Measurements from ENCODE around the gene NUDT16L1.
A peak's percentile ranks its signal among the peaks of the same experiment; 100 is the strongest.

Gene NUDT16L1

DNA sequence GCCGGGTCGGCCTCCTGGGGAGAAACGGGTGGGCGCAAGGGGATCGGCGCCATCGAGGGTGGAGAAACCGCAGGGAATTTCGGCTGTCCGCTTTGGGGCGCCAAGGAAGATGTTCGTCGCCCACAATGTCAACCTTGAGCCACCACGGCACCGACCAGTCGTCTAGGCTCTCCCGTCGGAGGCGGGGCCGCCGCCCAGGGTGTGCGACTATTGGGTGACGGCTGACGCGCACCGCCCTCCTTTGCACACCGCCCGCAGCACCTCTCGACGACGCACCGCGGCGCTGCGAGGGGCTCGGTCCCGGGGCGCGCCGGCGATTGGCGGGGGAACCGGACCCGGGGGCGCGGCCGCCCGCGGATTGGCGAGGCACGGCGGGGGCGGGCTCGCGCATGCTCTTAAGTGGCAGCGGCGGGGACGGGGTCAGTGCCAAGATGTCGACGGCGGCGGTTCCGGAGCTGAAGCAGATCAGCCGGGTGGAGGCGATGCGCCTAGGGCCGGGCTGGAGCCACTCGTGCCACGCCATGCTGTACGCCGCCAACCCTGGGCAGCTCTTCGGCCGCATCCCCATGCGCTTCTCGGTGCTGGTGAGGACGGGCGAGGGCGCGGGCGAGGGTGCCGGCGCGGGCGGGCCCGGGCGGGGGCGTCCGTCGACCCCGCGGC, at the start of gene NUDT16L1:
Gene NUDT16L1, plus strand, starts transcription at position 267 of the 660 bp plus-strand sequence. Its CDS starts 165 bp downstream, at position 432.
- DNase-seq = peak; percentile 98

DNA sequence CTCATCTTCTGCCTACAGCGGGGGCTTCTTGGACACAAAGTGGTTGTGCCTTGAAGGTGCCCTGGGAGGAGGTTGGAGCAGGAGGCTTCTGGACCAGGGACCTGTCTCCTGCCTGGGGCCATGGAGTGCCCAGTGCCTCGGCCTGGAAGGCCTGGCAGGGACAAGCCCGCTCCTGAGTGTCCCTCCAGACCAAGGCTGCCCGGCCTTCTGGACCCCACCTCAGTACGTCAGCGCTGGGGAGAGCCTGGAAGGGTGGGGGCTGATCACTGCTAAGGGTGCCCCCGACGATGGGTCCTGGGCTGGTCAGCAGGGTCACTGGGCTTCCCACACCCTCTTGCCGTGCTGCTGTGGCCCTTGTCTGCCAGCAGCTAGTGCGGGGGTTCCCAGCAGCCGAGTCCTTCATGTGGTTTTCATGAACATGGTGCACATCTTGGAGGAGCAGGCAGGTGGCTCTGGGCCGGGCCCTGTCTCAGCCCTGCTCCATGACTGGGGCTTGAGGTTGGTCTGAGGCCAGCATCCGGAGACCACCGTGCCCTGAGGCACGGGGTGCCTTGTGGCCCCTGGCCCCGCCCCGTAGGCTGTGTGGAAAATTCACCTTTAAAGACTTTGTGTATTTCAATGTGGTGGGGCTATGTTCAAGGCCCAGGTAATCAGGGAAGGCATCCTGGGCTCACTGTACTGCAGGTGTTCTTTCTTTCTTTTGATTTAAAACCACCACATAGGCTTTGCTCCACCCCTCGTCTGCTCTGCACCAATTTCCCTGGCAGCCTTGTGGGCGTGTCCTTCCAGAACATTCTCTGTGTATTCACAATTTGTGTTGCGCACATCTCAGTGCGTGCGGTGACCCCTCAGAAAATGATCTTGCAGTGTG, 46.4 kb upstream of the NUDT16L1 start:
- DNase-seq = no peak

DNA sequence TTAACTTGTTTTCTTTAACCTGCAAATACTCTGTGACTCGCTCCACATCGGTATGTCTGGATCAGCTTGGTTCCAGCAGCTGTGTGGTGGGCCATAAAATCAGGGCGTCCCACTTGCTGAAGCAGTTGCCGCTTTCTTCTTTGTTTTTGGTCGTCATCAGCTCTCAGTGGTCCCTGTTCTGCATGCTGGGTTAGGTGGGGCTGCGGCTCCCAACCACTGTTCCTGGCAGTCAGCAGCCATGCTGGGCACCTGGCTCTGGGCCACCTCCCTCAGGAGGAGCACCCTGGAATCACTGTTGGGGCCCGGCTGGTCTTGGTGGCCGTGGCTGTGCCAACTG, 45.8 kb upstream of the NUDT16L1 start:
- no peak for DNase-seq

DNA sequence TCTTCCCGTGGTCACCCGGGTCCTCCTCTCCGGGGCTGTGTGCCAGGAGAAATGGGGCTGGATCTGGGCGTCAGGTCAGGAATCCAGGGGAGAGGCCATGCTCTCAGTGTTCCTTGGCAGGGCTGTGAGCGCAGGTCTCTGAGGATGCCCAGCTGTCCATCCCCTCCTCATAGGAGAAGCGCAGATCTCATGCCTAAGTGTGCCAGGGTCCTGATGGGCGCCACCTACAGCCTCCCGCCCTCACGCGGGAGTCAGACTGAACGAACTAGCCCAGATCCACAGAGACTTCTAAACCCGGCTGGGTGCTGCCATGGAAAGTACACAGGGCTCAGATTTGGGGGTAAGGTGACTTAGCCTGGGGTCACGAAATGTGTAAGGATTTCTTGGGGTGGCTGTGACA, 44.4 kb upstream of the NUDT16L1 start:
- DNase-seq = no peak

- no peak for DNase-seq
Measured at GRCh38 chr16:4649744-4650442, 43.5 kb upstream of the NUDT16L1 start.

DNA sequence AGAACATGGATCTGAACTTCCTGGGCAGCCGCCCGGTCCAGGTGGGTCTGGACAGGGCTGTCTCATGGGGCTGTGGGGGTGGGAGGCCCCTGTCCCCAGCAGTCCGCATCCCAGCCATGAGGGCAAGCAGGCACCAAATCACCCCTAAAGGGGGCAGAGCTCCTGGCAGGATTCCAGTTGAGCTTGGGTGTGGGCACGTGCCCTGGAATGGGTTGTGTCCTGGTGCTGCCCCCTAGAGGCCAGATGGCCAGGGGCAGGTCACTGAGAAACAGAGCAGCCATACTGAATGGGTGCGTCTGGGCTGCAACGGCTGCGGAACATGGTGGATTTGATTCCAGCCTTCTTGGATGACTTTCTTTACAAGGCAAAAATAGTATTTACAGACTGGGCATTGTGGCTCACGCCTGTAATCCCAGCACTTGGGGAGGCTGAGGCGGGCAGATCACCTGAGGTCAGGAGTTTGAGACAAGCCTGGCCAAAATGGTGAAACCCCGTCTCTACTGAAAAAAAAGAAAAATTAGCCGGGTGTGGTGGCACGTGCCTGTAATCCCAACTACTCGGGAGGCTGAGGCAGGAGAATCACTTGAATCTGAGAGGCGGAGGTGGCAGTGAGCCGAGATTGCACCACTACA, 42.8 kb upstream of the NUDT16L1 start:
- peak; percentile 78 for DNase-seq

DNA sequence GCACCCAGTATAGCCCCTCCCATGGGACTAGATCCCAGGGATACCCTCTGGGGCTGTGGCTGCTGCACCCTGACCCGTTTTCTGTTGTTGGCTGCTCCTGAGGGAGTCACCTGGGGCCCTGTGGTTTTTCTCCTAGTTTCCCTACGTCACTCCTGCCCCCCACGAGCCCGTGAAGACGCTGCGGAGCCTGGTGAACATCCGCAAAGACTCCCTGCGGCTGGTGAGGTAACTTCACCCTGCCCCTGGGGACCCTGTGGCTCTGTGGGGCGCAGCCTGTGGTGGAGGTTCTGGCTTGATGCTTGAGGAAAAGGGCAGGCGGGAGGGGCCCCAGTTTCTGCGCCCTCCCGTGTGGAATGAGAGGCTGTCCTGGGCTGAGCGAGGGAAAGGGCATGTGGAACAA, 41.5 kb upstream of the NUDT16L1 start:
- DNase-seq = no peak

GRCh38 chr16:4652561-4652960, 40.8 kb upstream of the NUDT16L1 start:
- DNase-seq = no peak

DNA sequence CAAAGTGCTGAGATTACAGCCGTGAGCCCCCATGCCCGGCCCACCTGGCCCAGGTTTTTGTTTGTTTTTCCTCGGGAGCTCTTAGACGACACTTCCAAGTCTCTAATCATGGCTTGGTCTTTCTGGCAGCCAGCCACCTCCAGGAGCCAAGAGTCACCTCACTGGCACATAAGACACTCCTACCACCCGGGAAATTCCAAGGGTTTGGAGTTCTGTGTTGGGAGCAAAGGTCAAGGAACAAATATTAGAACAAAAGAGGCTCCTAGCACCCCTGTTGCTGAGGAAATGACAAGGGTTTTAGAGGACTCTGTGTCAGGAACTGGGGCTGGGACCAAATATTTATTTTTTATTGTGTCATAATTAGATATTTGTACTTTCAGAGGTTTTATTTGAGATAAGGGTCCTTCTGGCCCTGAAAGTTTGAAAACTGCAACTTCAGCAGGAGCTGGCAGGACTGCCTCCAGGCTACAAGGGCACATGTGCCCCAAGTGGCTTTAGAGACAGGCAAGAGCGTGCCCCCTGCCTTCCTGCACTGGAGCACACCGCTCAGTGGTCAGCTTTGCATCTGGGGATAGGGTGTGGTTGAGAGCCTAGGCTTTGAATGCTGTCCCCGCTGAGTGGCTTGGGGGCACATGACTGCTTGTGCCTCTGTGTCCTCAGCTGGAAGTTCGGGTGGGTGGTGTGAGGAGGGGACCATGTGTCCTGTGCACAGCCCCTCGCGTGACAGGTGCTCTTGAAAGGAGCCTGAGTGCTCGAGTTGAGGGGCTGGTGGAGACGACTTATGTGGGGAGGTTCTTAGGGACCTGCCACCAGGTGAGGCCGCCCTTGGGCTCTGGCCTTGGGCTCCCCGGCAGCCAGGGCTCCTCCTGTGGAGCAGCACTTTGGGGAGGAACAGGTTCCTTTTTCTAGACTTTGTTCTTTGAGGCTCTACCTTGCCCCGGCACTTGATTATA, 39.1 kb upstream of the NUDT16L1 start:
- no peak for DNase-seq

DNA sequence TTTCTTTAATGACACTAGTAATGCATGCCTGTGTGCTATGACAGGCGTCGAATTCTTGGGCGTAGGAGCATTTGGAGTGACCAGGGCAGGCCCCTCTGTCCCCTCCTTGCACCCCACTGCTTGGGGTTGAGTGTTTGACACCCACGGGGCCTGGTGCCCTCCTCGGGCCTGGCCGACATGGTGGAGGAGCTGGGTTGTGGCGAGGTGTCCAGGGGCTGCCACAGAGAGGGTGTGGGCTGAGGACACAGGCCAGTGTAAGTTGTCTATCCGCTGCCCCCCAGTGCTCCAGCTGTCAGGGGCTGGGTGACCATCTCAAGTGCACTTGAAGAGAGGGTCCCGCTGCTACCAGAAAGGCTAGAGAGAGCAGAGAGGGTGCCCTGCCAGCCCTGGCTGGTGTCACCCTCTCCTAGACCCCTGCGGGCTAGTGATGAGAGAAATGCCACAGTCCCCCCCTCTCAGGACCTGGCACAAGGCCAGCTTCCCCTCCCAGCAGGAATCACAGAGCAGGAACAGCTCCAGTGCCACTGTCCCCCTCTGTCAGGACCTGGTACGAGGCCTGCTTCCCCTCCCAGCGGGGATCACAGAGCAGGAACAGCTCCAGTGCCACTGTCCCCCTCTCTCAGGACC, 38.3 kb upstream of the NUDT16L1 start:
- DNase-seq = no peak

DNA sequence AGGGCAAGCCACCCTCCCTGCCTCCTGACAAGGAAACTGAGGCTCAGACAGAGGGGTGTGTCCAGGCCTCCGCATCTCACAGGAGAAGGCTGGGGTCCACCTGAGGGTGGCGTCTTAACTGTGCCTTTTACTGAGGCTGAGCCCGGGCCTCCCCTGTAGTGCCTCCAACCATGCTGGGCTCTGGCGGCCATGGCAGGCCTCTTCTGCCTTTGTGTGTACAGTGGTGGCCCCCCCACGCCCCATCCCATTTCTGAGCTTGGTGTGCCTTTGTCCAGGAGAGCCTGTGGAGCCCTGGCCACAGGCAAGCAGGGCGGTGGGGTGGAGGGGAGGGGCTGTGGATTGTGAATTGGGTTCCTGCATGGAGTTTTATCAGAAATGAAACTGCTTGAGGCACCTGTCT, 37.6 kb upstream of the NUDT16L1 start:
- no peak for DNase-seq

GRCh38 chr16:4656221-4656620, 37.1 kb upstream of the NUDT16L1 start:
- DNase-seq = no peak

DNA sequence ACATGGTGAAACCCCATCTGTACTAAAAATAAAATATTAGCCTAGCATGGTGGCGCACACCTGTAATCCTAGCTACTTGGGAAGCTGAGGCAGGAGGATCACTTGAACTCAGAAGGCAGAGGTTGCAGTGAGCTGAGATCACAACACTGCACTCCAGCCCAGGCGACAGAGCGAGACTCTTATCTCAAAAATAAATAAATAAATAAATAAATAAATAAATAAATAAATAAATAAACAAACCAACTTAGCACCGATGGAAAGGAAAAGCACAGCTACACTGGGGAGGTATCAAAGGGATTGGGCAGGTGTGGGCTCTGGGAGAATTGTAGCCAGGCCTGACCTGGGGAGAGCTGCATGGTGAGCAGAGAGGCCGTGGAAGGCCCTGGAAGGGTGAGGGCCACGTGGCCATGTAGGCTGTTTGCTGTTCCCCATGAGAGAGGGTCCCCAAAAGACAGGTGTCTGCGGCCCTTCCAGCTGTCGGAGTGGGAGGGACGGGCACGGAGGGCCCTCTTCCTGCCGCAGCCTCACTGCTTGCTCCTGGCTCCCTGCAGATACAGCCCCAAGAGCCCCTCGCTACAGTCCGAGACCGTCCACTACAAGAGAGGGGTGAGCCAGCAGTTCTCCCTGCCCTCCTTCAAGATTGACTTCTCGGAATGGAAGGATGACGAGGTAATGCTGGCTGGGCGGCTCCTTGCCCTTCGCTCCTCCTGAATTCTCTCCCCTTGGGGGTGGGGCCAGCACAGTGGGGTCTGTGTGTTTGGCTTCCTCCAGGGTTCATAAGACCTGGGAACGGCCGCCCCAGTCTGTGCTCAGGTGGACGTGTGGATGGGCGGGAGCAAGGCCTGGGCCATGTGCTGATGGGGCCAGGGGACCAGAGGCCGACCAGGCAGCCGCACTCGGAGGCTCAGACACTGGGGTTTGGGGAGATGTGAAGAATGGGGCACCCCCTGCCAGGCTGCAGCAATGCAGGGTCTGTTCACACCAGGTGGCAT, 36.4 kb upstream of the NUDT16L1 start:
- DNase-seq = no peak

DNA sequence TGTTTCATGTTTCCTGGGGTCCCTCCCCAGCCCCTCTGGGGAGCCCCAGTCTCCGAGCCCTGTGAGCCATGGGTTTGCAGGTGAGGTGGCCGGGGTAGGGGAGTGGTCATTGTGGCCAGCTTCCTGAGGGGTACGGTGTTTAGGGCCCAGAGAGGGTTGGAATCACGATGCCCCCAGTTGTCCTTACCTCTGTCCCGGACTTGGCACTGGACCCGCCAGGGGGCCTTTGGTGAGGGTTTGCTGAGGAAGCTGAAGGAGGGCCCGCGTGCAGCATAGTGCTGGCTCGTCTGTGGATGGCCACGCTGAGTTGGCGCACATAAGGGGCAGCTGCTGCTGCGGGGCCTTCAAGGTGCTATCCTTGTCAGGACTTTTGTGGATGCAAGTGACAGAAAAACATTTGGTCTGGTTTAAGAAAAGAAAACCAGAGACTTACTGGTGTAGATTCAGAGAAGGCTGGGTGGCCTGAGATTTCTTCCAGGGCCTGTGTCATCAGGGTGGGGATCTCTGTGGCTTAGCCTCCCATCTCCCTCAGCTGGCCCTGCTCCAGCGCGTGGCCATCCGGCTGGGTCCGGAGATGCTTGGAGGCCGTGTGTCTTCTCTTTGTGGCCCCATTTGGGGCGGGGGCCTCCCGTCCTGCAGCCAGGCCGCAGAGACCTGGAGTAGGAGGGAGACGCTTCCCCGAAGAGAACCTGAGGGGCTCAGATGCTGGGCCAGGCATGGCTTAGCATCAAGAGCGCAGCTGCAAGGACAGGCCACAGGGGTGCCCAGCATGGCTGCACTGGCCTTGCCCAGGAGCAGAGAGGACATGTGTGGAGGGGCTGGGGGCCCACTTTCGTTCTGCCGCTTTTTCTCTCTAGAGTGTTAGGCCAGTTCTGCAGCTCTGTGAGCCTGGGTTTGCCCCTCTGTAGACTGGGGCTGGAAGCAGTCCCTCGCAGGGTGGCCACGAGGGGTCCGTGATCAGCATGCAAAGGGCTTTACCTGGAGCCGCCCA, 33.7 kb upstream of the NUDT16L1 start:
- no peak for DNase-seq

- DNase-seq = peak; percentile 70
Measured at GRCh38 chr16:4660454-4661007, 32.8 kb upstream of the NUDT16L1 start.

GRCh38 chr16:4661661-4662060, 31.7 kb upstream of the NUDT16L1 start:
- no peak for DNase-seq

- no peak for DNase-seq
Measured at GRCh38 chr16:4663465-4663776, 29.9 kb upstream of the NUDT16L1 start.

- no peak for DNase-seq
Measured at GRCh38 chr16:4663777-4664465, 29.4 kb upstream of the NUDT16L1 start.
